ENCODE data around the gene SLC5A12. TPM values are rescaled to one million over a fixed set of nuclear protein-coding genes. Genes with fewer than 3 reads are reported as not detected.

SLC5A12 gene
- total and polyA plus RNA-seq, 3 donors from 2014 or later = 0.12 to 0.47 (median 0.15) TPM

DNA sequence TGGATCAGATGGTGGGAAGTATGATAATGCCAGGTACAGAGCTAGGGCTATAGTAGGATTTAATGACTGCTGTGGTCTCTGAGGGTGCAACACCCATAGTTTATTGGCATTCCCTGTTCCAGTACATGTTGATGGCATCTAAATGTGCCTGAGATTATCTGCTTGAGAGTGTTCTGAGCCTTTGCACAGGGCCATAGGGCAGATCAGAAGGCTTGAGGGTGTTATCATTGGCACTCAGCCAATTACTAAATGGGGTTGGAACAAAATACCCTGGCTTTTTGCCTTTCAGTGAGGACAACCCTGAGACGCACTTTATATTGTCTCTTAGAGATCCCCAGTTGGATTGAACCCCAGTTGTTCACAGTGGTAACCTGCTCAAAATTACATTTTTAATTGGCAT, 6.7 kb downstream of the SLC5A12 start:
- intact Hi-C loops (cut with DNase I; ENCODE audit: low total_unique reads) = no loop called here
- DNase-seq = no peak
- Histone ChIP-seq H3K36me3 (ENCODE audit: low read depth, missing control alignments) (no peaks in the 10 kb centered on the region), H3K4me1 (no peaks in the 10 kb centered on the region), H3K9me3 (no peaks in the 10 kb centered on the region), H3K4me3 (no peak overlapping the region), H3K27me3 (no peaks in the 10 kb centered on the region), H3K27ac (no peak overlapping the region)
- WGBS, 2 donors = 50 to 61% methylated on average over 1 of the region's 1 CpG
- TF ChIP-seq POLR2A (IDR thresholded peaks at IDR 0.05) (no peak), CTCF (IDR thresholded peaks at IDR 0.05) (no peak)

- TF ChIP-seq POLR2A (IDR thresholded peaks at IDR 0.05) (no peak), CTCF (IDR thresholded peaks at IDR 0.05) (no peak)
- H3K36me3 ChIP-seq (ENCODE audit: low read depth, missing control alignments) = no peaks in the 10 kb centered on the region
- WGBS, 2 donors = 58% methylated on average over 5 of the region's 5 CpGs
- DNase-seq = no peak
- no peaks in the 10 kb centered on the region for H3K9me3 ChIP-seq
- intact Hi-C loops (cut with DNase I; ENCODE audit: low total_unique reads) = no loop called here
- H3K4me1 ChIP-seq = no peaks in the 10 kb centered on the region
- H3K27ac ChIP-seq = no peak overlapping the region
- no peaks in the 10 kb centered on the region for H3K27me3 ChIP-seq
- H3K4me3 ChIP-seq = no peak overlapping the region
Observed at GRCh38 chr11:26712497-26712896, 9.4 kb downstream of the SLC5A12 start.

- TF ChIP-seq CTCF (IDR thresholded peaks at IDR 0.05) (no peak), POLR2A (IDR thresholded peaks at IDR 0.05) (no peak)
- Histone ChIP-seq H3K4me1 (no peaks in the 10 kb centered on the region), H3K27me3 (no peaks in the 10 kb centered on the region), H3K4me3 (no peak overlapping the region), H3K27ac (no peak overlapping the region), H3K9me3 (no peaks in the 10 kb centered on the region), H3K36me3 (ENCODE audit: low read depth, missing control alignments) (no peaks in the 10 kb centered on the region)
- intact Hi-C loops (cut with DNase I; ENCODE audit: low total_unique reads) = no loop called here
- 94 to 98% methylated on average over 2 of the region's 2 CpGs for WGBS, 2 donors
- no peak for DNase-seq
Observed at GRCh38 chr11:26710489-26710888, 11.4 kb downstream of the SLC5A12 start.

DNA sequence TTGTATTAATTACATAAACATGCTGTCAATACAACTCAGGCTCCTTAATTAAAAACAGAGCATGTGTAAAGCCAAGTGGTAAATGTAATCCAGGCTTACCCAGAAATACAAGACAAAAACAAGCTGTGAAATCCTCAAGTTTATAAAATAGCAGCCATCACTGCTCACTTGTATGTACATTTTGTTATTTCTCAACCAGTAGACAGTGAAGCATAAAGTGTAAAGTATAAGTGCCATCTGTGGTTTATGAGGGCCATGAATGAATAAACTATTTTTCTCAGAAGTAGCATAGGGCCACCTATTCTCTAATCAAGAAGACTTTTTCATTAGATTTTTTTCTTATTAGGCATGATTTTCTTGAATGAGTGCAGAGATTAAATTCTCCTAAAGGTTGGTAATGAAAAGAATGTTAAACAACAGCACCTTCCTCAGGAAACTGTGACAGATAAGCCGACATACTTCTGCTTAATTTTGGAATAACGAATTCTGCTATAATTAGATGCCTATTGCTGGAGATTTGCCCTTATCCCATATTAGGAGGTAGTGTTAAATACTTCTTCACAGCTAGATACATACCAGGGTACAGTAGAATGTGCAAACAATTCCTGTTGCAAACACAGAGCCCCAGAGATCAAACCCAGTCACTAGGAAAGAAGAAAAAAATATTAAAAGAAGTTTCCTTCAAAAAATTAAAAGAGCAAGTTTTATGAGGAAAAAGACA, 13.0 kb downstream of the SLC5A12 start:
- Histone ChIP-seq H3K36me3 (ENCODE audit: low read depth, missing control alignments) (no peaks in the 10 kb centered on the region), H3K4me1 (no peaks in the 10 kb centered on the region), H3K9me3 (no peaks in the 10 kb centered on the region), H3K27ac (no peak overlapping the region), H3K27me3 (no peaks in the 10 kb centered on the region), H3K4me3 (no peak overlapping the region)
- no peak for DNase-seq
- no peak for TF ChIP-seq CTCF (IDR thresholded peaks at IDR 0.05)
- no peak for TF ChIP-seq POLR2A (IDR thresholded peaks at IDR 0.05)
- intact Hi-C loops (cut with DNase I; ENCODE audit: low total_unique reads) = no loop called here
- WGBS, 2 donors = 57 to 69% methylated on average over 2 of the region's 2 CpGs

- no peak for TF ChIP-seq CTCF (IDR thresholded peaks at IDR 0.05)
- TF ChIP-seq POLR2A (IDR thresholded peaks at IDR 0.05) = no peak
- no peak overlapping the region for H3K4me3 ChIP-seq
- intact Hi-C loops (cut with DNase I; ENCODE audit: low total_unique reads) = no loop called here
- H3K36me3 ChIP-seq (ENCODE audit: low read depth, missing control alignments) = no peaks in the 10 kb centered on the region
- no peak overlapping the region for H3K27ac ChIP-seq
- no peaks in the 10 kb centered on the region for H3K4me1 ChIP-seq
- WGBS, 2 donors = 78 to 85% methylated on average over 1 of the region's 1 CpG
- H3K9me3 ChIP-seq = no peaks in the 10 kb centered on the region
- no peaks in the 10 kb centered on the region for H3K27me3 ChIP-seq
- no peak for DNase-seq
Observed at GRCh38 chr11:26706181-26706580, 15.7 kb downstream of the SLC5A12 start.
